Prostate gland (tissue), 2 donors: ENCODE data around the gene CRYGD. TPM values are rescaled to one million over a fixed set of nuclear protein-coding genes. Genes with fewer than 3 reads are reported as not detected.

Experiments used
- DNase-seq: peaks from one replicate; pipeline ENCODE4 v3.0.0-alpha.2; 2019; ENCODE audit warnings: low spot score
- H3K27ac ChIP-seq, 2 donors: fragments of 200-600 bp; sonication (generic); 2 replicates each; pipeline ENCODE4 v1.5.1; 2017 to 2019
- H3K27me3 ChIP-seq: fragments of 200-600 bp; sonication (generic); replicated peaks from 2 replicates; pipeline ENCODE4 v1.5.1; 2019; ENCODE audit not compliant: insufficient read depth
- H3K36me3 ChIP-seq, 2 donors: fragments of 200-600 bp; sonication (generic); 1 replicate in 1 of 2; 2 replicates in 1 of 2; pipeline versions ENCODE4 v1.5.1 to v1.8.1; 2017 to 2019
- H3K4me1 ChIP-seq: fragments of 200-600 bp; sonication (generic); replicated peaks from 2 replicates; pipeline ENCODE4 v1.5.1; 2019
- H3K4me3 ChIP-seq, 2 donors: fragments of 200-600 bp; sonication (generic); 2 replicates each; pipeline ENCODE4 v1.5.1; 2017 to 2019
- H3K9me3 ChIP-seq: fragments of 200-600 bp; sonication (generic); 2 replicates; pipeline ENCODE4 v1.5.1; 2017
- CTCF ChIP-seq, 4 experiments: fragments of 200-600 bp in 2 of 4; fragments of 450-650 bp in 2 of 4; sonication (generic) in 2 of 4; IDR thresholded peaks; 1 replicate in 3 of 4; 2 replicates in 1 of 4; pipeline ENCODE4 v1.5.1; 2016 to 2019; ENCODE audit warnings: antibody characterized with exemption in 4 of 4, mild to moderate bottlenecking in 2 of 4, moderate library complexity in 2 of 4
- POLR2A ChIP-seq: fragments of 450-650 bp; IDR thresholded peaks from one replicate; pipeline ENCODE4 v1.6.1; 2016; ENCODE audit warnings: antibody characterized with exemption, mild to moderate bottlenecking
- POLR2AphosphoS5 ChIP-seq: sonication (generic); formaldehyde crosslinking; IDR thresholded peaks from one replicate; pipeline ENCODE4 v1.6.1; 2017; ENCODE audit warnings: antibody characterized with exemption
- WGBS: methylation state at CpG from one replicate; pipeline ENCODE4 v1.1.5; 2018; 5-methylcytosine and 5-hydroxymethylcytosine counted together
- intact Hi-C: fragments of 100-400 bp; cut with DNase I; formaldehyde crosslinking; loops from one replicate; pipeline ENCODE4 v1.14.2; 2022
- total RNA-seq, 2 donors: library from RNA; depleted of rRNA; stranded (reverse); fragments of >200 nt; gene quantifications; one replicate each; pipeline ENCODE4 v1.1.0, GENCODE V29; 2016

CRYGD gene
- total RNA-seq, 2 donors from 2014 or later = not detected

DNA sequence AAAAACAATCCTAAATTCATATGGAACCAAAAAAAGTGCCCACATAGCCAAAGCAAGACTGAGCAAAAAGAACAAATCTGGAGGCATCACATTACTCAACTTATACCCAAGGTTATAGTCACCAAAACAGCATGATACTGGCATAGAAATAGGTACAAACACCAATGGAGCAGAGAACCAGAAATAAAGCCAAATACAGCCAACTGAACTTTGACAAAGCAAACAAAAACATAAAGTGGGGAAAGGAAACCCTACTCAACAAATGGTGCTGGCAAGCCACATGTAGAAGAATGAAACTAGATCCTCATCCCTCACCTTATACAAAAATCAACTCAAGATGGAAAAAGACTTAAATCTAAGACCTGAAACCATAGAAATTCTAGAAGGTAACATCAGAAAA is 40.5 kb downstream of the CRYGD start:
- no peak for TF ChIP-seq POLR2A
- no peak for TF ChIP-seq POLR2AphosphoS5
- no peak for TF ChIP-seq CTCF (IDR thresholded peaks at IDR 0.05)
- Histone ChIP-seq H3K9me3 (no peaks in the 10 kb centered on the region), H3K4me1 (no peaks in the 10 kb centered on the region), H3K27ac (no peak overlapping the region), H3K27me3 (no peaks in the 10 kb centered on the region), H3K4me3 (no peak overlapping the region), H3K36me3 (no peaks in the 10 kb centered on the region)
- intact Hi-C loops = no loop called here
- DNase-seq = no peak

GRCh38 chr2:208077276-208077675 is 47.0 kb downstream of the CRYGD start:
- H3K4me1 ChIP-seq = no peaks in the 10 kb centered on the region
- no peaks in the 10 kb centered on the region for H3K27me3 ChIP-seq
- H3K4me3 ChIP-seq = no peak overlapping the region
- no peaks in the 10 kb centered on the region for H3K9me3 ChIP-seq
- intact Hi-C loops = no loop called here
- no peaks in the 10 kb centered on the region for H3K36me3 ChIP-seq
- TF ChIP-seq POLR2AphosphoS5 (no peak), CTCF (IDR thresholded peaks at IDR 0.05) (no peak), POLR2A (no peak)
- 88% methylated on average over 2 of the region's 2 CpGs for WGBS
- H3K27ac ChIP-seq = no peak overlapping the region
- DNase-seq = no peak

DNA sequence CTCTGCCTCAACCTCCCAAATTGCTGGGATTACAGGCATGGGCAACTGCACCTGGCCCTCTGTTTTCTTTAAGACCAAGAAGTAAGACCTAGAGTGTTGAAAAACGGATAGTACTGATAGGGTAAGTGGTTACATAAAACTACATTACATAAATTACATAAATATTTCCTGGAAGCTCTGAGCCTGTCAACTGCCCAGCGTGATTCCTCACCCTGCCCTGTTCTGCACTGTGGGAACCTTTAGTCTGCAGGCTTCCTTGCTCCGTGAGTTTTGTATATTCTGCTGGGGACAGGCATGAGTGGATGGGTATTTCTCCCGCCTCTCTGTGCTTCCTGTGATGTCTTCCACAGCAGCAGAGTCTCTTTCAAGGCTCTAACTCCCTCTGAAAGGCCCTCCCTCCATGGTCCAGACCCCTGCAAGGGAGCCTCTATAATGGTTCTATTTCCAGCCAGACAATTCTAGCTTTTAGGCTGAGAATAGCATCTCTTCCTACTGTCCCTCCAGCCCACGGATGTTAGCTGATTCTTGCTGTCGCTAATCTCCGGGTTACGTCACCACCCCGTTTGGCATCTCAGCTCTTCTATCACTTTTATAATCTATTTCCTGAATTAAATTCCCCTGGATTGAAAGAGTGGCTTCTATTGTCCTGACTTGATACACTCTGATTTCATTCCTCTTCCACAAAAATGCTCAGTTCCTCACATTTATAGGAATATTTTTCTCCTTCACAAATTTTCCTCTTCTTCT is 49.5 kb downstream of the CRYGD start:
- no peak overlapping the region for H3K4me3 ChIP-seq
- TF ChIP-seq POLR2A (no peak), POLR2AphosphoS5 (no peak), CTCF (IDR thresholded peaks at IDR 0.05) (no peak)
- 35% methylated on average over 9 of the region's 9 CpGs for WGBS
- H3K4me1 ChIP-seq = no peaks in the 10 kb centered on the region
- H3K27ac ChIP-seq = no peak overlapping the region
- no peaks in the 10 kb centered on the region for H3K36me3 ChIP-seq
- H3K9me3 ChIP-seq = no peaks in the 10 kb centered on the region
- intact Hi-C loops = loop anchor here (5.0 kb wide), 1 partner anchor 327 kb away; no protein-coding TSS in a partner anchor
- DNase-seq = no peak
- H3K27me3 ChIP-seq = no peaks in the 10 kb centered on the region

DNA sequence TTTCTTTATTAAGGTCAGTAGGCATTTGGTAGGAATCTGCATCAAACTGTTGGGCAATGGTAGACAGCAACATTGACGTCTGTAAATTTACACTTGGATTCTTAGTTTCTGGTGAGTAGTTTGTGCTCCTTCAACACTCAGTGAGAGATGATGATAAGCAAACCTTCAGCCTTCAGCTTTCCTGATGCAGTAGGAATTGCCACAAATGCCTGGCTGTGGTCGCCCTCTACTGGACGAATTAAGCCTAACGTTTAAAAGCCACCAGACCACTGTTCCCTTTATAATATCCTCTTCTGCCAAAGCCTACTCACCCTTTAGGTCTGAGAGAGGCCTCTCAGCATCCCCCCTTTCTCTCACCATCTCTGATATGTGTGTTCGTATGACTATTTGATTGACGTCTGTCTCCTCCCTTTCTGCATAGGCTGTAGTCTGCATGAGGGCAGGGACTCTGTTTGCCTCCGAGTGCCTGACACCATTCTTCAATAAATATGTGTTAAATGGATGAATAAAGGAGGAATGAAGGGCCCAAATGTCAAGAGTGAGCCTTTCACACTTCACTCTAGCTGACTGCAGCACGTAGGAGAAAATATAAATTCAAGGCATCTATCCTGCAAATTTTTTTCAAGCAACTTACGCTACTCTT is 52.0 kb downstream of the CRYGD start:
- 24% methylated on average over 9 of the region's 9 CpGs for WGBS
- peak; percentile 63 for DNase-seq

More for the DNA sequence above, 52.0 kb downstream of the CRYGD start:
- Histone ChIP-seq H3K36me3 (no peaks in the 10 kb centered on the region), H3K27ac (no peak overlapping the region), H3K4me3 (no peak overlapping the region), H3K9me3 (no peaks in the 10 kb centered on the region), H3K27me3 (no peaks in the 10 kb centered on the region), H3K4me1 (no peaks in the 10 kb centered on the region)
- intact Hi-C loops = loop anchor here (5.0 kb wide), 1 partner anchor 325 kb away; no protein-coding TSS in a partner anchor
- TF ChIP-seq CTCF (IDR thresholded peaks at IDR 0.05) (peak; percentile 43 to 69 (median 62)), POLR2AphosphoS5 (no peak)

Other genes with a start within 250 kb of the CRYGD start
- gene PLEKHM3, start 99.0 kb downstream of the CRYGD start, total RNA-seq = 10 to 100 TPM; 17.0 to 28.6 TPM
- gene CRYGC, start 5.3 kb upstream of the CRYGD start, total RNA-seq = 1 to 10 TPM in 1 of 2 donors, not detected in 1; 1.3 TPM
- gene CRYGB, start 21.6 kb upstream of the CRYGD start, total RNA-seq = not detected
- gene CRYGA, start 39.1 kb upstream of the CRYGD start, total RNA-seq = not detected
- gene C2orf80, start 65.5 kb upstream of the CRYGD start, total RNA-seq = not detected
- gene IDH1, start 130.5 kb upstream of the CRYGD start, total RNA-seq = 100 to 1,000 TPM; 103 to 314 TPM
- gene PIKFYVE, start 141.7 kb upstream of the CRYGD start, total RNA-seq = 10 to 100 TPM; 26.7 to 47.1 TPM